Endothelial cell of umbilical vein (primary cell): ENCODE data around the gene ZFYVE9.

ENCODE experiments used
- CTCF ChIP-seq, 2 donors: IDR thresholded peaks; 1 replicate in 1 of 2; 2 replicates in 1 of 2; pipeline ENCODE4 v1.5.1; 2011; ENCODE audit warnings: low read length in 2 of 2, mild to moderate bottlenecking in 2 of 2, moderate library complexity in 2 of 2, control low read depth in 1 of 2, inconsistent platforms in 1 of 2, low read depth in 1 of 2; ENCODE audit not compliant: insufficient read depth in 1 of 2; ENCODE audit errors: extremely low read depth in 1 of 2
- EZH2 ChIP-seq: IDR thresholded peaks from 2 replicates; pipeline ENCODE4 v1.6.1; 2012; ENCODE audit warnings: borderline replicate concordance, low read depth, mild to moderate bottlenecking, moderate library complexity, low read length, inconsistent platforms; ENCODE audit not compliant: severe bottlenecking
- MAX ChIP-seq: IDR thresholded peaks from 2 replicates; pipeline ENCODE4 v1.6.1; 2011; ENCODE audit not compliant: insufficient read depth, insufficient read length
- MYC ChIP-seq: IDR thresholded peaks from one replicate; pipeline ENCODE4 v1.6.1; 2011; ENCODE audit warnings: mild to moderate bottlenecking, low read depth, low read length
- POLR2A ChIP-seq: IDR thresholded peaks from 2 replicates; pipeline ENCODE4 v1.6.1; 2012; ENCODE audit warnings: low read depth, mild to moderate bottlenecking, control low read depth, low read length
- POLR2AphosphoS5 ChIP-seq: IDR thresholded peaks from 2 replicates; pipeline ENCODE4 v1.6.1; 2012; ENCODE audit warnings: low read depth, mild to moderate bottlenecking, control low read depth, low read length, moderate library complexity; ENCODE audit not compliant: insufficient read depth

GRCh38 chr1:52204696-52205095, 62.8 kb downstream of the ZFYVE9 start:
- TF ChIP-seq MAX (no peak), POLR2AphosphoS5 (no peak), CTCF (IDR thresholded peaks at IDR 0.05; ENCODE audit: extremely low read depth in 1 of 2, insufficient read depth in 1 of 2, low read depth in 1 of 2, low read length in 2 of 2) (no peak), POLR2A (no peak), MYC (no peak), EZH2 (no peak)
